ENCODE measurements around the gene NKPD1. TPM values are rescaled to one million over a fixed set of nuclear protein-coding genes. Genes with fewer than 3 reads are reported as not detected.

Gene NKPD1
- polyA plus RNA-seq, 1 of the 3 experiments (the other 2 are of a cell fraction): 0.12 TPM

DNA sequence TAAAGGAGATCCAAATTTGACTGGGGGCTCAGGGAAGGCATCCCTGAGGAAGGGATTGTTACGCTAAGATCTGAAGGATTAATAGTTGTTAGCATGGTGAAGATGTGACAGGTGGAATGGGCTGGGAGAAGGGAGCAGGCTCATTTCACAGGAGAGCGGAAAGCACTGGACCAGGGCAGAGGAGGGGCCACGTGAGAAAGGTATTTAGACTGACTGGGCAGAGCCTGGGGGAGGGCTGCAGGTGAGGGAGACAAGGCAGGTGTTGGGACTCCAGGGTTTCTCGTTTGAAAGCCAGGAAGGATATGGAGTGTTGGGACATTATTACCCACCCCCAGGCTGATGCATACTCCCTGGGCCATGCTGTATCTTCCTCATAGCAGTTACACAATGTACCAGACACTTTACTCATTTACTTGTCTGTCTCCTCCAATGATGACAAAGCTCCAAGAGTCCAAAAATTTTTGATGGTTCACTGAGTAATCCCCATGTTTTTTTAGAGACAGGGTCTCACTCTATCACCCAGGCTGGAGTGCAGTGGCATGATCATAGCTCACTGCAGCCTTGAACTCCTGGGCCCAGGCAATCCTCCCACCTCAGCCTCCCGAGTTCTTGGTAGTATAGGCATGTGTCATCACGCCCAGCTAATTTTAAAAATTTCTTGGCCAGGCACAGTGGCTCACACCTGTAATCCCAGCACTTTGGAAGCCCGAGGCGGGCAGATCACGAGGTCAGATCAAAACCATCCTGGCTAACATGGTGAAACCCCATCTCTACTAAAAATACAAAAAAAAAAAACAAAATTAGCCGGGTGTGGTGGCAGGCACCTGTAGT, 14.9 kb upstream of the NKPD1 start:
- POLR2A ChIA-PET: no interaction called here
- TF ChIP-seq, protein P1, sequence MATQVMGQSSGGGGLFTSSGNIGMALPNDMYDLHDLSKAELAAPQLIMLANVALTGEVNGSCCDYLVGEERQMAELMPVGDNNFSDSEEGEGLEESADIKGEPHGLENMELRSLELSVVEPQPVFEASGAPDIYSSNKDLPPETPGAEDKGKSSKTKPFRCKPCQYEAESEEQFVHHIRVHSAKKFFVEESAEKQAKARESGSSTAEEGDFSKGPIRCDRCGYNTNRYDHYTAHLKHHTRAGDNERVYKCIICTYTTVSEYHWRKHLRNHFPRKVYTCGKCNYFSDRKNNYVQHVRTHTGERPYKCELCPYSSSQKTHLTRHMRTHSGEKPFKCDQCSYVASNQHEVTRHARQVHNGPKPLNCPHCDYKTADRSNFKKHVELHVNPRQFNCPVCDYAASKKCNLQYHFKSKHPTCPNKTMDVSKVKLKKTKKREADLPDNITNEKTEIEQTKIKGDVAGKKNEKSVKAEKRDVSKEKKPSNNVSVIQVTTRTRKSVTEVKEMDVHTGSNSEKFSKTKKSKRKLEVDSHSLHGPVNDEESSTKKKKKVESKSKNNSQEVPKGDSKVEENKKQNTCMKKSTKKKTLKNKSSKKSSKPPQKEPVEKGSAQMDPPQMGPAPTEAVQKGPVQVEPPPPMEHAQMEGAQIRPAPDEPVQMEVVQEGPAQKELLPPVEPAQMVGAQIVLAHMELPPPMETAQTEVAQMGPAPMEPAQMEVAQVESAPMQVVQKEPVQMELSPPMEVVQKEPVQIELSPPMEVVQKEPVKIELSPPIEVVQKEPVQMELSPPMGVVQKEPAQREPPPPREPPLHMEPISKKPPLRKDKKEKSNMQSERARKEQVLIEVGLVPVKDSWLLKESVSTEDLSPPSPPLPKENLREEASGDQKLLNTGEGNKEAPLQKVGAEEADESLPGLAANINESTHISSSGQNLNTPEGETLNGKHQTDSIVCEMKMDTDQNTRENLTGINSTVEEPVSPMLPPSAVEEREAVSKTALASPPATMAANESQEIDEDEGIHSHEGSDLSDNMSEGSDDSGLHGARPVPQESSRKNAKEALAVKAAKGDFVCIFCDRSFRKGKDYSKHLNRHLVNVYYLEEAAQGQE (IDR thresholded peaks at IDR 0.05; ENCODE audit: low read depth, low read length): no peak
- TF ChIP-seq EP300 (IDR thresholded peaks at IDR 0.05; ENCODE audit: borderline replicate concordance in 1 of 2, low read depth in 1 of 2, low read length in 1 of 2): no peak
- TF ChIP-seq RCOR1 (IDR thresholded peaks at IDR 0.05; ENCODE audit: low read length): no peak
- TF ChIP-seq RXRA (IDR thresholded peaks at IDR 0.05; ENCODE audit: borderline replicate concordance, low read depth): no peak
- TF ChIP-seq TAF1 (IDR thresholded peaks at IDR 0.05; ENCODE audit: borderline replicate concordance, low read depth, low read length): no peak
- TF ChIP-seq FOSL2 (IDR thresholded peaks at IDR 0.05; ENCODE audit: borderline replicate concordance, low read depth): no peak
- no peak for TF ChIP-seq MXI1 (IDR thresholded peaks at IDR 0.05; ENCODE audit: low read depth, low read length)
- no peak for TF ChIP-seq POLR2AphosphoS5 (IDR thresholded peaks at IDR 0.05; ENCODE audit: low read depth, low read length)
- TF ChIP-seq RAD21 (IDR thresholded peaks at IDR 0.05; ENCODE audit: low read length): no peak

GRCh38 chr19:45173816-45174215, 13.0 kb upstream of the NKPD1 start:
- Histone ChIP-seq H3K9ac (no peak overlapping the region), H3K27me3 (ENCODE audit: insufficient read depth) (no peaks in the 10 kb centered on the region), H3F3A (replicated peaks; ENCODE audit: insufficient read depth) (peaks cover 7% of the 10 kb centered on the region), H3K4me2 (no peak overlapping the region), H3K9me2 (no peaks in the 10 kb centered on the region), H4K20me1 (ENCODE audit: insufficient read depth) (no peaks in the 10 kb centered on the region), H3K36me3 (replicated peaks in 1 of 2; ENCODE audit: control insufficient read depth in 1 of 2, insufficient read depth in 2 of 2, low read length in 1 of 2) (no peaks in the 10 kb centered on the region), H2AFZ (ENCODE audit: low read depth) (no peak overlapping the region), H3K9me3 (no peaks in the 10 kb centered on the region), H3K4me1 (ENCODE audit: control insufficient read depth in 1 of 2, insufficient read depth in 2 of 2, low read depth in 1 of 2, low read length in 1 of 2) (peaks cover 0 to 5% of the 10 kb centered on the region in 2 experiments; a peak in 1 of 4 replicates), H3K4me3 (ENCODE audit: low read depth in 2 of 2, low read length in 1 of 2) (no peak overlapping the region), H3K79me2 (ENCODE audit: insufficient read depth) (peaks cover 10% of the 10 kb centered on the region; the same call in 1 of the 2 replicates), H3K27ac (ENCODE audit: low read depth in 2 of 2, low read length in 1 of 2) (no peak overlapping the region)
- ChIA-PET POLR2A (no interaction called here), CTCF (no interaction called here)
- WGBS (ENCODE audit: low lambda C conversion rate): 85% methylated on average over 8 of the region's 12 CpGs
- DNase-seq: no peak
- no peak for TF ChIP-seq NRF1 (IDR thresholded peaks at IDR 0.05; ENCODE audit: low read depth, low read length)
- no peak for TF ChIP-seq RCOR1 (IDR thresholded peaks at IDR 0.05; ENCODE audit: low read length)
- TF ChIP-seq, protein P2, sequence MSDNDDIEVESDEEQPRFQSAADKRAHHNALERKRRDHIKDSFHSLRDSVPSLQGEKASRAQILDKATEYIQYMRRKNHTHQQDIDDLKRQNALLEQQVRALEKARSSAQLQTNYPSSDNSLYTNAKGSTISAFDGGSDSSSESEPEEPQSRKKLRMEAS (IDR thresholded peaks at IDR 0.05; ENCODE audit: low read depth): no peak
- no peak for TF ChIP-seq SIN3A (IDR thresholded peaks at IDR 0.05; ENCODE audit: borderline replicate concordance, low read depth, low read length)
- TF ChIP-seq, protein P1 (IDR thresholded peaks at IDR 0.05; ENCODE audit: low read depth, low read length): no peak
- no peak for TF ChIP-seq CTCF (IDR thresholded peaks at IDR 0.05)
- no peak for TF ChIP-seq FOSL2 (IDR thresholded peaks at IDR 0.05; ENCODE audit: borderline replicate concordance, low read depth)
- no peak for TF ChIP-seq FOXM1 (IDR thresholded peaks at IDR 0.05; ENCODE audit: low read depth)

More for the DNA sequence above, 14.9 kb upstream of the NKPD1 start:
- H3K27me3 ChIP-seq (ENCODE audit: insufficient read depth): no peaks in the 10 kb centered on the region
- no peak overlapping the region for H3K9ac ChIP-seq
- WGBS (ENCODE audit: low lambda C conversion rate): 79% methylated on average over 10 of the region's 10 CpGs
- no peak overlapping the region for H3K27ac ChIP-seq (ENCODE audit: low read depth in 2 of 2, low read length in 1 of 2)
- CTCF ChIA-PET: interaction anchor here (0.6 kb wide), 1 partner anchor 11 kb away, joined by 3 read pairs; no protein-coding TSS in a partner anchor
- no peak for DNase-seq
- peaks cover 9% of the 10 kb centered on the region for H3F3A ChIP-seq (replicated peaks; ENCODE audit: insufficient read depth)
- no peak overlapping the region for H2AFZ ChIP-seq (ENCODE audit: low read depth)
- peaks cover 20% of the 10 kb centered on the region for H3K79me2 ChIP-seq (ENCODE audit: insufficient read depth)
- H3K36me3 ChIP-seq (replicated peaks in 1 of 2; ENCODE audit: control insufficient read depth in 1 of 2, insufficient read depth in 2 of 2, low read length in 1 of 2): peaks cover 0 to 5% of the 10 kb centered on the region in 2 experiments
- H3K9me3 ChIP-seq: no peaks in the 10 kb centered on the region
- H3K4me1 ChIP-seq (ENCODE audit: control insufficient read depth in 1 of 2, insufficient read depth in 2 of 2, low read depth in 1 of 2, low read length in 1 of 2): peaks cover 0 to 13% of the 10 kb centered on the region in 2 experiments; a peak in 1 of 4 replicates
- H3K9me2 ChIP-seq: no peaks in the 10 kb centered on the region
- H3K4me2 ChIP-seq: no peak overlapping the region
- no peak overlapping the region for H3K4me3 ChIP-seq (ENCODE audit: low read depth in 2 of 2, low read length in 1 of 2)
- no peaks in the 10 kb centered on the region for H4K20me1 ChIP-seq (ENCODE audit: insufficient read depth)
